Endothelial cell of umbilical vein (primary cell): ENCODE results near the gene MUCL3. TPM values are rescaled to one million over a fixed set of nuclear protein-coding genes. Genes with fewer than 3 reads are reported as not detected.

Experiments used
- Bru-seq: library from RNA; stranded (reverse); fragments of 400-500 nt; gene quantifications from one replicate; lab custom pipeline; 2021; lab: Mats Ljungman, UMichigan
- BruChase-seq, 2 experiments: library from RNA; stranded (reverse); fragments of 400-500 nt; gene quantifications; one replicate each; lab custom pipeline; 2021; lab: Mats Ljungman, UMichigan
- BruUV-seq: library from RNA; stranded (reverse); fragments of 400-500 nt; replicated peaks from 2 replicates; lab custom pipeline; 2021; lab: Mats Ljungman, UMichigan
- CTCF ChIA-PET: fragments of 300-600, 350-600 bp; sonication (Branson Sonifier 250); formaldehyde crosslinking; loops from one replicate; lab custom pipeline; 2021; ENCODE audit warnings: antibody characterized with exemption, inconsistent platforms; lab: Charles Lee
- POLR2A ChIA-PET: fragments of 300-600, 350-600 bp; sonication (Branson Sonifier 250); formaldehyde crosslinking; loops from one replicate; lab custom pipeline; 2021; ENCODE audit warnings: antibody characterized with exemption, inconsistent platforms; lab: Charles Lee
- DNase-seq: peaks from one replicate; pipeline ENCODE4 v3.0.0-alpha.2; 2011; ENCODE audit warnings: low read depth, low spot score
- FAIRE-seq: peaks from 2 replicates; lab custom pipeline; 2011; peaks lifted over from hg19 to GRCh38; lab: Jason Lieb, UNC
- H2AFZ ChIP-seq: 2 replicates; pipeline ENCODE4 v1.6.0; 2012; ENCODE audit warnings: low read depth, low read length, control low read depth, inconsistent platforms
- H3K27ac ChIP-seq: 2 replicates; pipeline ENCODE4 v1.5.1; 2011; ENCODE audit warnings: low read depth, mild to moderate bottlenecking, control low read depth, low read length, moderate library complexity; ENCODE audit not compliant: insufficient read depth
- H3K27me3 ChIP-seq, 2 experiments: 2 replicates each; pipeline versions ENCODE4 v1.6.0 to v1.6.1; 2011; ENCODE audit warnings: low read length in 2 of 2, mixed read lengths in 1 of 2; ENCODE audit not compliant: control insufficient read depth in 2 of 2, insufficient read depth in 2 of 2
- H3K36me3 ChIP-seq, 2 experiments: 2 replicates in 1 of 2; 3 replicates in 1 of 2; pipeline ENCODE4 v1.5.1; 2011; ENCODE audit warnings: low read length in 2 of 2, mild to moderate bottlenecking in 1 of 2, moderate library complexity in 1 of 2; ENCODE audit not compliant: control insufficient read depth in 2 of 2, insufficient read depth in 2 of 2; ENCODE audit errors: extremely low read depth in 1 of 2
- H3K4me1 ChIP-seq: 3 replicates; pipeline ENCODE4 v1.5.1; 2011; ENCODE audit warnings: mild to moderate bottlenecking, low read length; ENCODE audit not compliant: control insufficient read depth, insufficient read depth; ENCODE audit errors: extremely low read depth
- H3K4me2 ChIP-seq: 2 replicates; pipeline ENCODE4 v1.6.1; 2011; ENCODE audit warnings: low read length, control low read depth, mixed read lengths; ENCODE audit not compliant: insufficient read depth
- H3K4me3 ChIP-seq, 3 experiments: fragments of 200-600 bp in 1 of 3; sonication (generic), shearing (Covaris generic) in 1 of 3; replicated peaks in 1 of 3; 2 replicates each; pipeline ENCODE4 v1.5.1; 2011 to 2016; ENCODE audit warnings: control low read depth in 3 of 3, low read length in 3 of 3, mild to moderate bottlenecking in 2 of 3, inconsistent platforms in 1 of 3, low read depth in 1 of 3, moderate library complexity in 1 of 3; ENCODE audit not compliant: insufficient read depth in 1 of 3
- H3K79me2 ChIP-seq: 2 replicates; pipeline ENCODE4 v1.6.0; 2012; ENCODE audit warnings: low read length, inconsistent platforms; ENCODE audit not compliant: control insufficient read depth, insufficient read depth
- H3K9ac ChIP-seq: replicated peaks from 2 replicates; pipeline ENCODE3; 2011; ENCODE audit warnings: low read length, control low read depth; ENCODE audit not compliant: insufficient read depth; ENCODE audit errors: extremely low read depth
- H3K9me1 ChIP-seq: replicated peaks from 3 replicates; pipeline ENCODE4 v1.6.0; 2011; ENCODE audit warnings: mild to moderate bottlenecking, low read length; ENCODE audit not compliant: control insufficient read depth, insufficient read depth; ENCODE audit errors: extremely low read depth
- H3K9me3 ChIP-seq: replicated peaks from 2 replicates; pipeline ENCODE4 v1.5.1; 2012; ENCODE audit warnings: low read length, inconsistent platforms; ENCODE audit not compliant: control insufficient read depth, insufficient read depth
- H4K20me1 ChIP-seq: replicated peaks from 2 replicates; pipeline ENCODE3; 2011; ENCODE audit warnings: mild to moderate bottlenecking, low read length; ENCODE audit not compliant: control insufficient read depth, insufficient read depth; ENCODE audit errors: extremely low read depth
- FOS ChIP-seq: IDR thresholded peaks from 2 replicates; pipeline ENCODE4 v1.6.1; 2011; ENCODE audit warnings: mild to moderate bottlenecking, low read length, moderate library complexity, borderline replicate concordance; ENCODE audit not compliant: insufficient read depth
- GATA2 ChIP-seq: IDR thresholded peaks from 2 replicates; pipeline ENCODE4 v1.7.0; 2011; ENCODE audit warnings: low read depth, mild to moderate bottlenecking, moderate library complexity, mixed read lengths, low read length; ENCODE audit not compliant: insufficient read length, insufficient read depth
- JUN ChIP-seq: IDR thresholded peaks from 2 replicates; pipeline ENCODE4 v1.6.1; 2011; ENCODE audit warnings: borderline replicate concordance, low read depth; ENCODE audit not compliant: insufficient read length, insufficient read depth
- MYC ChIP-seq: IDR thresholded peaks from one replicate; pipeline ENCODE4 v1.6.1; 2011; ENCODE audit warnings: mild to moderate bottlenecking, low read depth, low read length
- POLR2A ChIP-seq: IDR thresholded peaks from 2 replicates; pipeline ENCODE4 v1.6.1; 2012; ENCODE audit warnings: low read depth, mild to moderate bottlenecking, control low read depth, low read length
- POLR2AphosphoS5 ChIP-seq: IDR thresholded peaks from 2 replicates; pipeline ENCODE4 v1.6.1; 2012; ENCODE audit warnings: low read depth, mild to moderate bottlenecking, control low read depth, low read length, moderate library complexity; ENCODE audit not compliant: insufficient read depth
- dilution Hi-C: fragments of 300-500 bp; cut with MboI; formaldehyde crosslinking; loops from one replicate; pipeline ENCODE4 v1.15.0; 2019; ENCODE audit warnings: low sequenced_read_pairs; ENCODE audit not compliant: extremely low pct_ligation_motif_present
- intact Hi-C: fragments of 100-400 bp; cut with micrococcal nuclease; formaldehyde crosslinking; loops from one replicate; pipeline ENCODE4 v1.10.0; 2022
- long read RNA-seq: library from polyadenylated mRNA; stranded (forward); transcript quantifications from one replicate; pipeline ENCODE4 v2.0.0, GENCODE V29; 2021
- polyA minus RNA-seq, 3 experiments: library from RNA; depleted of rRNA, polyadenylated mRNA; stranded (reverse); fragments of >200 nt; gene quantifications; 1 replicate in 1 of 3; 2 replicates in 2 of 3; pipeline ENCODE4 v1.2.3, GENCODE V29; 2011
- polyA plus RNA-seq, 4 experiments: library from polyadenylated mRNA; depleted of rRNA in 3 of 4; stranded (reverse) in 3 of 4; unstranded in 1 of 4; fragments of >200 nt; gene quantifications; 2 replicates each; pipeline versions ENCODE4 v1.2.1 to v1.2.3, GENCODE V29; 2011 to 2012; ENCODE audit warnings: missing spikeins in 1 of 4
- total RNA-seq: library from RNA; stranded (reverse); gene quantifications from 2 replicates; pipeline ENCODE4 v1.2.3, GENCODE V29; 2021
- TF ChIP-seq, protein P1 (sequence below): IDR thresholded peaks from 2 replicates; pipeline ENCODE4 v1.6.1; 2011; ENCODE audit not compliant: insufficient read depth, insufficient read length
- TF ChIP-seq, protein P2 (sequence below), 2 donors: IDR thresholded peaks; 1 replicate in 1 of 2; 2 replicates in 1 of 2; pipeline ENCODE4 v1.5.1; 2011; ENCODE audit warnings: low read length in 2 of 2, mild to moderate bottlenecking in 2 of 2, moderate library complexity in 2 of 2, control low read depth in 1 of 2, inconsistent platforms in 1 of 2, low read depth in 1 of 2; ENCODE audit not compliant: insufficient read depth in 1 of 2; ENCODE audit errors: extremely low read depth in 1 of 2

The MUCL3 gene, protein sequence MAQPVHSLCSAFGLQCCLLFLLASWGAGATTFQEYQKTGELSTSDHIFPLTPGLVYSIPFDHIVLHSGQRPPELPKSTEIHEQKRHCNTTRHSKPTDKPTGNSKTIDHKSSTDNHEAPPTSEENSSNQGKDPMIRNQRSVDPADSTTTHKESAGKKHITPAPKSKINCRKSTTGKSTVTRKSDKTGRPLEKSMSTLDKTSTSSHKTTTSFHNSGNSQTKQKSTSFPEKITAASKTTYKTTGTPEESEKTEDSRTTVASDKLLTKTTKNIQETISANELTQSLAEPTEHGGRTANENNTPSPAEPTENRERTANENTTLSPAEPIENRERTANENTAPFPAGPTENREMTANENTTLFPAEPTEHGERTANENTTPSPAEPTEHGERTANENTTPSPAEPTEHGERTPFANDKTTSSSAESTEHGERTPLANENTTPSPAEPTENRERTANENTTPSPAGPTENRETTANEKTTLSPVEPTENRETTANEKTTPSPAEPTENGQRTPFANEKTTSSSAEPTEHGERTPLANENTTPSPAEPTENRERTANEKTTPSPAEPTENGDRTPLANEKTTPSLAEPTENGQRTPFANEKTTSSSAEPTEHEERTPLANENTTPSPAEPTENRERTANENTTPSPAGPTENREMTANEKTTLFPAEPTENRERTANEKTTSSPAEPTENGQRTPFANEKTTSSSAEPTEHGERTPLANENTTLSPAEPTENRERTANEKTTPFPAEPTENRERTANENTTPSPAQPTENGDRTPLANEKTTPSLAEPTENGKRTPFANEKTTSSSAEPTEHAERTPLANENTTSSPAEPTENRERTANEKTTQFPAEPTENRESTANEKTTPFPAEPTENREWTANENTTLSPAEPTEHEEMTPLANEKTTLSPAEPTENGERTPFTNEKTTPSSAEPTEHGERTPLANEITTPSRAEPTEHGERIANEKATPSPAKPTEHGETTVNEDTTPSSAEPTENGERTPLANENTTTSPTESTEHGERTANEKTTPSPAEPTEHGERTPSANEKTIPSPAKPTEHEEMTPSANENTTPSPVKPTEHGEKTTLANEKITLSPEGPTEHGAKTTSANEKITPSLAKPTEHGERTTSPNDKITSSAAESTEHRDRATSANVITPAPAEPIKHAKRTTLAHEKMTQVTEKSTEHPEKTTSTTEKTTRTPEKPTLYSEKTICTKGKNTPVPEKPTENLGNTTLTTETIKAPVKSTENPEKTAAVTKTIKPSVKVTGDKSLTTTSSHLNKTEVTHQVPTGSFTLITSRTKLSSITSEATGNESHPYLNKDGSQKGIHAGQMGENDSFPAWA (N-terminal part only)
- total RNA-seq, result not detected in 2 replicates
- not detected in 2 replicates for polyA plus RNA-seq
- not detected in 2 replicates for polyA plus RNA-seq (2011; cell fraction: cytosol; rRNA removed)
- polyA plus RNA-seq (2011; cell fraction: nucleus; rRNA removed), result not detected in 2 replicates
- polyA plus RNA-seq (2012), result not detected in 2 replicates
- polyA minus RNA-seq, result not detected in 2 replicates
- not detected for polyA minus RNA-seq (2011; cell fraction: cytosol; rRNA and poly(A)+ RNA removed)
- not detected in 2 replicates for polyA minus RNA-seq (2011; cell fraction: nucleus; rRNA and poly(A)+ RNA removed)
- Bru-seq, nascent RNA, result percentile 5 among the genes with signal in this experiment
- BruChase-seq, experiment 1, labeled RNA remaining after a 6-hour chase, result not detected
- not detected for BruChase-seq, experiment 2, labeled RNA remaining after a 2-hour chase
- long read RNA-seq, result 0 reads

DNA sequence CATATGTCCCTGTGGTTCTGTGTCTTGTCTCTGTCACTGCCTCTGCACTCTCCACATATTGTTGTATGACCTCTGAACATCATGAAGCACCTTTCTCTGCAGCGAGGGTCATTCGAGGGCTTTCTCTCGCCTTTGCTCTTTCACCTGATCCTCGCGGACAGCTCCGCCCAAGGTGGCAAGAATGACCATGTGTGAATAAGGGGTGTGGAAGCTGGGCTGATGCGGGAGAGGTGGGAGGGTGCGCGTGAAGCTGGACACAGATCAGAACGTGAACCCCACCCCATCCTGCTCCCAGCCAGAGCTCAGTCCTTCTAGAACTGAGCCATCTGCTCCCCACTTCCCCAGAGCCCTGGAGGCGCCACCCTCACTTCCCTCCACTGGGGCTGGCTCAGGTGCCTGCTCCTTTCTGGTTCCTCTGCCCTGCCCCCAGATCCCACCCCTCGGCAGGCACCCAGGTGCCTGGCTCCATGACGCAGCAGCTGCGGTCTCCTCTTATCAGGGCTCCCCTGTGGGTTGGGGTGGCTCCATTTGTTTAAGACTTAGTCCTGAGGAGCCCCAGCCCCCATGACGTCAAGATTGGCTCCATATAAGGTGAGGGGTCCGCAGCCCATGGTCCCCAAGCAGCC lies at the start of gene MUCL3:
TSS of gene MUCL3 (plus strand) at position 613 of the 626 bp plus-strand sequence. CDS start 27 bp downstream, outside the sequence.
- Histone ChIP-seq H3K4me1 (no peaks in the 10 kb centered on the region), H4K20me1 (no peaks in the 10 kb centered on the region), H2AFZ (no peak within 1 kb of the TSS), H3K36me3 (no peaks in the 10 kb centered on the region), H3K9ac (no peak within 1 kb of the TSS), H3K79me2 (no peaks in the 10 kb centered on the region), H3K9me1 (no peaks in the 10 kb centered on the region), H3K27me3 (peaks cover 3 to 11% of the 10 kb centered on the region in 2 experiments), H3K4me3 (no peak within 1 kb of the TSS), H3K4me2 (no peak within 1 kb of the TSS), H3K27ac (no peak within 1 kb of the TSS), H3K9me3 (no peaks in the 10 kb centered on the region)
- no TSS peak for BruUV-seq
- ChIA-PET CTCF (interaction anchor here (0.6 to 3.8 kb wide), 6 partner anchors 8 to 175 kb away, joined by 3 to 37 read pairs (median 6); partner anchors contain the start of genes PSORS1C1 and SFTA2), POLR2A (no interaction called here)
- dilution Hi-C loops (no loop called here), intact Hi-C loops (no loop called here)
- no peak for DNase-seq
- FAIRE-seq, result no peak
- TF ChIP-seq POLR2A (no peak), POLR2AphosphoS5 (no peak), FOS (no peak), JUN (no peak), MYC (no peak), GATA2 (no peak)
- TF ChIP-seq, protein P1, sequence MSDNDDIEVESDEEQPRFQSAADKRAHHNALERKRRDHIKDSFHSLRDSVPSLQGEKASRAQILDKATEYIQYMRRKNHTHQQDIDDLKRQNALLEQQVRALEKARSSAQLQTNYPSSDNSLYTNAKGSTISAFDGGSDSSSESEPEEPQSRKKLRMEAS, result no peak
- TF ChIP-seq, protein P2, sequence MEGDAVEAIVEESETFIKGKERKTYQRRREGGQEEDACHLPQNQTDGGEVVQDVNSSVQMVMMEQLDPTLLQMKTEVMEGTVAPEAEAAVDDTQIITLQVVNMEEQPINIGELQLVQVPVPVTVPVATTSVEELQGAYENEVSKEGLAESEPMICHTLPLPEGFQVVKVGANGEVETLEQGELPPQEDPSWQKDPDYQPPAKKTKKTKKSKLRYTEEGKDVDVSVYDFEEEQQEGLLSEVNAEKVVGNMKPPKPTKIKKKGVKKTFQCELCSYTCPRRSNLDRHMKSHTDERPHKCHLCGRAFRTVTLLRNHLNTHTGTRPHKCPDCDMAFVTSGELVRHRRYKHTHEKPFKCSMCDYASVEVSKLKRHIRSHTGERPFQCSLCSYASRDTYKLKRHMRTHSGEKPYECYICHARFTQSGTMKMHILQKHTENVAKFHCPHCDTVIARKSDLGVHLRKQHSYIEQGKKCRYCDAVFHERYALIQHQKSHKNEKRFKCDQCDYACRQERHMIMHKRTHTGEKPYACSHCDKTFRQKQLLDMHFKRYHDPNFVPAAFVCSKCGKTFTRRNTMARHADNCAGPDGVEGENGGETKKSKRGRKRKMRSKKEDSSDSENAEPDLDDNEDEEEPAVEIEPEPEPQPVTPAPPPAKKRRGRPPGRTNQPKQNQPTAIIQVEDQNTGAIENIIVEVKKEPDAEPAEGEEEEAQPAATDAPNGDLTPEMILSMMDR (IDR thresholded peaks at IDR 0.05; ENCODE audit: extremely low read depth in 1 of 2, insufficient read depth in 1 of 2, low read depth in 1 of 2, low read length in 2 of 2), result no peak
